ENCODE data around the gene NUP50. TPM values are rescaled to one million over a fixed set of nuclear protein-coding genes. Genes with fewer than 3 reads are reported as not detected.

Gene NUP50
- total and polyA plus RNA-seq, 2 experiments from 2014 or later, result 21.1 to 57.7 TPM

GRCh38 chr22:45228401-45228754 lies 64.7 kb downstream of the NUP50 start:
- Histone ChIP-seq H3K27ac (no peak overlapping the region), H3K9me3 (ENCODE audit: low read depth) (no peaks in the 10 kb centered on the region), H3K27me3 (no peaks in the 10 kb centered on the region), H3K4me1 (ENCODE audit: low read depth) (no peaks in the 10 kb centered on the region), H3K4me3 (no peak overlapping the region), H3K36me3 (no peaks in the 10 kb centered on the region)
- no peak for TF ChIP-seq CTCF (IDR thresholded peaks at IDR 0.05; ENCODE audit: low read depth, low read length)
- no peak for DNase-seq (ENCODE audit: low read depth in 1 of 2, low spot score in 1 of 2)

GRCh38 chr22:45229181-45229580 lies 65.5 kb downstream of the NUP50 start:
- no peaks in the 10 kb centered on the region for H3K27me3 ChIP-seq
- DNase-seq (ENCODE audit: low read depth in 1 of 2, low spot score in 1 of 2), result no peak
- no peak overlapping the region for H3K27ac ChIP-seq
- no peak for TF ChIP-seq CTCF (IDR thresholded peaks at IDR 0.05; ENCODE audit: low read depth, low read length)
- H3K4me1 ChIP-seq (ENCODE audit: low read depth), result no peaks in the 10 kb centered on the region
- H3K9me3 ChIP-seq (ENCODE audit: low read depth), result no peaks in the 10 kb centered on the region
- no peak overlapping the region for H3K4me3 ChIP-seq
- no peaks in the 10 kb centered on the region for H3K36me3 ChIP-seq

- no peaks in the 10 kb centered on the region for H3K27me3 ChIP-seq
- DNase-seq (ENCODE audit: low read depth in 1 of 2, low spot score in 1 of 2), result no peak
- H3K4me3 ChIP-seq, result no peak overlapping the region
- no peaks in the 10 kb centered on the region for H3K36me3 ChIP-seq
- TF ChIP-seq CTCF (IDR thresholded peaks at IDR 0.05; ENCODE audit: low read depth, low read length), result no peak
- no peaks in the 10 kb centered on the region for H3K9me3 ChIP-seq (ENCODE audit: low read depth)
- H3K4me1 ChIP-seq (ENCODE audit: low read depth), result no peaks in the 10 kb centered on the region
- no peak overlapping the region for H3K27ac ChIP-seq
Observed at GRCh38 chr22:45230026-45230721, 66.4 kb downstream of the NUP50 start.

GRCh38 chr22:45231293-45231692 lies 67.6 kb downstream of the NUP50 start:
- no peak for DNase-seq (ENCODE audit: low read depth in 1 of 2, low spot score in 1 of 2)
- Histone ChIP-seq H3K27me3 (no peaks in the 10 kb centered on the region), H3K4me1 (ENCODE audit: low read depth) (no peaks in the 10 kb centered on the region), H3K36me3 (no peaks in the 10 kb centered on the region), H3K27ac (no peak overlapping the region), H3K9me3 (ENCODE audit: low read depth) (no peaks in the 10 kb centered on the region), H3K4me3 (no peak overlapping the region)
- no peak for TF ChIP-seq CTCF (IDR thresholded peaks at IDR 0.05; ENCODE audit: low read depth, low read length)

- Histone ChIP-seq H3K4me1 (ENCODE audit: low read depth) (peaks cover 5% of the 10 kb centered on the region), H3K4me3 (no peak overlapping the region), H3K9me3 (ENCODE audit: low read depth) (no peaks in the 10 kb centered on the region), H3K36me3 (no peaks in the 10 kb centered on the region), H3K27ac (no peak overlapping the region), H3K27me3 (no peaks in the 10 kb centered on the region)
- no peak for DNase-seq (ENCODE audit: low read depth in 1 of 2, low spot score in 1 of 2)
- no peak for TF ChIP-seq CTCF (IDR thresholded peaks at IDR 0.05; ENCODE audit: low read depth, low read length)
Observed at GRCh38 chr22:45233386-45233785, 69.7 kb downstream of the NUP50 start.
